Right lobe of liver (tissue), 4 donors: Measurements from ENCODE around the gene TMEM98.
A peak's percentile ranks its signal among the peaks of the same experiment; 100 is the strongest.

Experiments used
- POLR2A ChIP-seq: fragments of 450-650 bp; IDR thresholded peaks from one replicate; pipeline ENCODE4 v1.6.1; 2017; ENCODE audit warnings: antibody characterized with exemption, mild to moderate bottlenecking
- TF ChIP-seq, protein P1 (sequence below), 4 donors: fragments of 200-600 bp in 3 of 4; fragments of 450-650 bp in 1 of 4; IDR thresholded peaks; one replicate each; pipeline versions ENCODE4 v1.5.1 to v1.8.0; 2016 to 2022; ENCODE audit warnings: antibody characterized with exemption in 4 of 4, mild to moderate bottlenecking in 2 of 4
- donor health status: DM: no; HTN: no; CAD: no.
- donor health status: DM: no; HTN: no; CAD: no.
- donor health status: DM: no; HTN: yes; CAD: no.

GRCh38 chr17:32909787-32910369, 18.1 kb upstream of the TMEM98 start:
- TF ChIP-seq, protein P1, sequence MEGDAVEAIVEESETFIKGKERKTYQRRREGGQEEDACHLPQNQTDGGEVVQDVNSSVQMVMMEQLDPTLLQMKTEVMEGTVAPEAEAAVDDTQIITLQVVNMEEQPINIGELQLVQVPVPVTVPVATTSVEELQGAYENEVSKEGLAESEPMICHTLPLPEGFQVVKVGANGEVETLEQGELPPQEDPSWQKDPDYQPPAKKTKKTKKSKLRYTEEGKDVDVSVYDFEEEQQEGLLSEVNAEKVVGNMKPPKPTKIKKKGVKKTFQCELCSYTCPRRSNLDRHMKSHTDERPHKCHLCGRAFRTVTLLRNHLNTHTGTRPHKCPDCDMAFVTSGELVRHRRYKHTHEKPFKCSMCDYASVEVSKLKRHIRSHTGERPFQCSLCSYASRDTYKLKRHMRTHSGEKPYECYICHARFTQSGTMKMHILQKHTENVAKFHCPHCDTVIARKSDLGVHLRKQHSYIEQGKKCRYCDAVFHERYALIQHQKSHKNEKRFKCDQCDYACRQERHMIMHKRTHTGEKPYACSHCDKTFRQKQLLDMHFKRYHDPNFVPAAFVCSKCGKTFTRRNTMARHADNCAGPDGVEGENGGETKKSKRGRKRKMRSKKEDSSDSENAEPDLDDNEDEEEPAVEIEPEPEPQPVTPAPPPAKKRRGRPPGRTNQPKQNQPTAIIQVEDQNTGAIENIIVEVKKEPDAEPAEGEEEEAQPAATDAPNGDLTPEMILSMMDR (IDR thresholded peaks at IDR 0.05), result peak; percentile 73 to 79 (median 76)
- TF ChIP-seq POLR2A, result no peak
